ENCODE results near the gene LCOR. TPM values are rescaled to one million over a fixed set of nuclear protein-coding genes. Genes with fewer than 3 reads are reported as not detected.

Gene LCOR
- total RNA-seq, 1 experiment from 2014 or later: 10.5 TPM

GRCh38 chr10:96922978-96923948 is 91.2 kb downstream of the LCOR start:
- intact Hi-C loops (cut with micrococcal nuclease): no loop called here
- POLR2A ChIA-PET (ENCODE audit: unreplicated experiment): no interaction called here

DNA sequence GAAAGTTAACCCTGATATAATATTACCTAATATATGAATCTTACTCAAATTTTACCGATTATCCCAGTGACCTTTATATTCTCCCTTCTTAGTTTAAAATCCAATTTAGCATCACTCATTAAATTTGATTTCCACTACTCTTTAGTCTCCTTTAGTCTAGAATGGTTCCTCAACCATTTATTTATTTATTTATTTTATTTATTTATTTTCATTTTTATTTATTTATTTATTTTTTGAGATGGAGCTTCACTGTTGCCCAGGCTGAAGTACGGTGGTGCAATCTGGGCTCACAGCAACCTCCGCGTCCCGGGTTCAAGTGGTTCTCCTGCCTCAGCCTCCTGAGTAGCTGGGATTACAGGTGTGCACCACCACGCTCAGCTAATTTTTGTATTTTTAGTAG is 92.8 kb downstream of the LCOR start:
- Histone ChIP-seq H3K27ac (ENCODE audit: low read length) (no peak overlapping the region), H3K4me1 (ENCODE audit: insufficient read depth, low read length) (no peaks in the 10 kb centered on the region)

More at GRCh38 chr10:96922978-96923948, 91.2 kb downstream of the LCOR start:
- no peak overlapping the region for H3K4me2 ChIP-seq (ENCODE audit: low read length)
- no peaks in the 10 kb centered on the region for H3F3A ChIP-seq (ENCODE audit: low read length, unreplicated experiment)
- peaks cover 6% of the 10 kb centered on the region; the same call in 1 of the 2 replicates for H3K36me3 ChIP-seq (ENCODE audit: low read depth, low read length)
- H4K20me1 ChIP-seq (ENCODE audit: low read length): no peaks in the 10 kb centered on the region
- H3K79me2 ChIP-seq (ENCODE audit: low read length): 0 out of 2 replicates have a peak, but pooled peaks cover 3% of the 10 kb centered on the region
- DNase-seq (no peak), ATAC-seq (no peak)
- CTCF ChIA-PET: no interaction called here
- no peaks in the 10 kb centered on the region for H3K4me1 ChIP-seq (ENCODE audit: insufficient read depth, low read length)
- H3K9me3 ChIP-seq (ENCODE audit: low read length): no peaks in the 10 kb centered on the region
- TF ChIP-seq EZH2 (IDR thresholded peaks at IDR 0.05; ENCODE audit: low read length, unreplicated experiment): no peak
- TF ChIP-seq, protein P1, sequence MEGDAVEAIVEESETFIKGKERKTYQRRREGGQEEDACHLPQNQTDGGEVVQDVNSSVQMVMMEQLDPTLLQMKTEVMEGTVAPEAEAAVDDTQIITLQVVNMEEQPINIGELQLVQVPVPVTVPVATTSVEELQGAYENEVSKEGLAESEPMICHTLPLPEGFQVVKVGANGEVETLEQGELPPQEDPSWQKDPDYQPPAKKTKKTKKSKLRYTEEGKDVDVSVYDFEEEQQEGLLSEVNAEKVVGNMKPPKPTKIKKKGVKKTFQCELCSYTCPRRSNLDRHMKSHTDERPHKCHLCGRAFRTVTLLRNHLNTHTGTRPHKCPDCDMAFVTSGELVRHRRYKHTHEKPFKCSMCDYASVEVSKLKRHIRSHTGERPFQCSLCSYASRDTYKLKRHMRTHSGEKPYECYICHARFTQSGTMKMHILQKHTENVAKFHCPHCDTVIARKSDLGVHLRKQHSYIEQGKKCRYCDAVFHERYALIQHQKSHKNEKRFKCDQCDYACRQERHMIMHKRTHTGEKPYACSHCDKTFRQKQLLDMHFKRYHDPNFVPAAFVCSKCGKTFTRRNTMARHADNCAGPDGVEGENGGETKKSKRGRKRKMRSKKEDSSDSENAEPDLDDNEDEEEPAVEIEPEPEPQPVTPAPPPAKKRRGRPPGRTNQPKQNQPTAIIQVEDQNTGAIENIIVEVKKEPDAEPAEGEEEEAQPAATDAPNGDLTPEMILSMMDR (conservative IDR thresholded peaks at IDR 0.05; ENCODE audit: low read depth, low read length): no peak
- no peak for TF ChIP-seq EZH2phosphoT487 (IDR thresholded peaks at IDR 0.05; ENCODE audit: borderline replicate concordance, low read length)
- H3K4me3 ChIP-seq (ENCODE audit: low read length): no peak overlapping the region
- H3K27me3 ChIP-seq (ENCODE audit: low read length): no peaks in the 10 kb centered on the region
- H3K27ac ChIP-seq (ENCODE audit: low read length): no peak overlapping the region
- H3K9me2 ChIP-seq (replicated peaks; ENCODE audit: low read length): no peaks in the 10 kb centered on the region
- BruUV-seq (replicated peaks): no TSS peak
- H2AFZ ChIP-seq (ENCODE audit: low read length): no peak overlapping the region
- H3K9ac ChIP-seq (ENCODE audit: low read length): no peak overlapping the region

More for the DNA sequence above, 92.8 kb downstream of the LCOR start:
- ATAC-seq (no peak), DNase-seq (no peak)
- no peaks in the 10 kb centered on the region for H3F3A ChIP-seq (ENCODE audit: low read length, unreplicated experiment)
- H3K9me3 ChIP-seq (ENCODE audit: low read length): no peaks in the 10 kb centered on the region
- H3K9ac ChIP-seq (ENCODE audit: low read length): no peak overlapping the region
- no peaks in the 10 kb centered on the region for H3K9me2 ChIP-seq (replicated peaks; ENCODE audit: low read length)
- no peaks in the 10 kb centered on the region for H3K27me3 ChIP-seq (ENCODE audit: low read length)
- TF ChIP-seq, protein P1 (conservative IDR thresholded peaks at IDR 0.05; ENCODE audit: low read depth, low read length): no peak
- no peak for TF ChIP-seq EZH2 (IDR thresholded peaks at IDR 0.05; ENCODE audit: low read length, unreplicated experiment)
- no peak for TF ChIP-seq EZH2phosphoT487 (IDR thresholded peaks at IDR 0.05; ENCODE audit: borderline replicate concordance, low read length)
- 0 out of 2 replicates have a peak, but pooled peaks cover 3% of the 10 kb centered on the region for H3K79me2 ChIP-seq (ENCODE audit: low read length)
- CTCF ChIA-PET: no interaction called here
- no TSS peak for BruUV-seq (replicated peaks)
- POLR2A ChIA-PET (ENCODE audit: unreplicated experiment): no interaction called here
- no peak overlapping the region for H3K4me2 ChIP-seq (ENCODE audit: low read length)
- H4K20me1 ChIP-seq (ENCODE audit: low read length): no peaks in the 10 kb centered on the region
- intact Hi-C loops (cut with micrococcal nuclease): no loop called here
- H3K36me3 ChIP-seq (ENCODE audit: low read depth, low read length): peaks cover 9% of the 10 kb centered on the region; the same call in 1 of the 2 replicates
- H3K4me3 ChIP-seq (ENCODE audit: low read length): no peak overlapping the region
- H2AFZ ChIP-seq (ENCODE audit: low read length): no peak overlapping the region

Measured in PC-3 (cell line).